ENCODE data around the gene NNAT. TPM values are rescaled to one million over a fixed set of nuclear protein-coding genes. Genes with fewer than 3 reads are reported as not detected.
A peak's percentile ranks its signal among the peaks of the same experiment; 100 is the strongest.
"Not testable (repeated sequence)": the region's sequence is repeated elsewhere in the genome, so short reads cannot be mapped to it uniquely, and the experiment has no call there.

The NNAT gene
- total RNA-seq, 1 donor from 2014 or later = 19.3 TPM

- Mint-ChIP-seq H3K36me3 (no peaks in the 10 kb centered on the region), H3K4me3 (no peak overlapping the region), H3K27me3 (ENCODE audit: low read depth) (no peaks in the 10 kb centered on the region), H3K27ac (no peak overlapping the region), H3K9me3 (no peaks in the 10 kb centered on the region), H3K4me1 (peaks cover 15% of the 10 kb centered on the region)
- no peak for DNase-seq (ENCODE audit: low spot score in 2 of 2, unreplicated experiment in 2 of 2)
- no peak for TF ChIP-seq CTCF (IDR thresholded peaks at IDR 0.05; ENCODE audit: unreplicated experiment)
Observed at GRCh38 chr20:37538003-37538402, 17.0 kb downstream of the NNAT start.

GRCh38 chr20:37539424-37539823 lies 18.4 kb downstream of the NNAT start:
- no peak overlapping the region for H3K27ac Mint-ChIP-seq
- H3K4me3 Mint-ChIP-seq = no peak overlapping the region
- TF ChIP-seq CTCF (IDR thresholded peaks at IDR 0.05; ENCODE audit: unreplicated experiment) = no peak
- no peak for DNase-seq (ENCODE audit: low spot score in 2 of 2, unreplicated experiment in 2 of 2)
- no peaks in the 10 kb centered on the region for H3K9me3 Mint-ChIP-seq
- H3K4me1 Mint-ChIP-seq = peaks cover 16% of the 10 kb centered on the region
- H3K36me3 Mint-ChIP-seq = no peaks in the 10 kb centered on the region
- no peaks in the 10 kb centered on the region for H3K27me3 Mint-ChIP-seq (ENCODE audit: low read depth)

GRCh38 chr20:37540001-37540400 lies 19.0 kb downstream of the NNAT start:
- DNase-seq (ENCODE audit: low spot score in 2 of 2, unreplicated experiment in 2 of 2) = no peak
- TF ChIP-seq CTCF (IDR thresholded peaks at IDR 0.05; ENCODE audit: unreplicated experiment) = no peak
- H3K9me3 Mint-ChIP-seq = no peaks in the 10 kb centered on the region
- H3K27me3 Mint-ChIP-seq (ENCODE audit: low read depth) = no peaks in the 10 kb centered on the region
- peak overlapping the region; percentile 39 for H3K27ac Mint-ChIP-seq
- no peaks in the 10 kb centered on the region for H3K36me3 Mint-ChIP-seq
- H3K4me1 Mint-ChIP-seq = peaks cover 16% of the 10 kb centered on the region
- H3K4me3 Mint-ChIP-seq = no peak overlapping the region

GRCh38 chr20:37540838-37541237 lies 19.8 kb downstream of the NNAT start:
- H3K4me1 Mint-ChIP-seq = peaks cover 16% of the 10 kb centered on the region
- not testable (repeated sequence) for DNase-seq (ENCODE audit: low spot score in 2 of 2, unreplicated experiment in 2 of 2); H3K36me3 Mint-ChIP-seq; H3K27ac Mint-ChIP-seq; H3K27me3 Mint-ChIP-seq (ENCODE audit: low read depth); H3K4me3 Mint-ChIP-seq; H3K9me3 Mint-ChIP-seq

- H3K27me3 Mint-ChIP-seq (ENCODE audit: low read depth) = peaks cover 2% of the 10 kb centered on the region
- peaks cover 16% of the 10 kb centered on the region for H3K4me1 Mint-ChIP-seq
- H3K9me3 Mint-ChIP-seq = no peaks in the 10 kb centered on the region
- TF ChIP-seq CTCF (IDR thresholded peaks at IDR 0.05; ENCODE audit: unreplicated experiment) = no peak
- no peaks in the 10 kb centered on the region for H3K36me3 Mint-ChIP-seq
- no peak overlapping the region for H3K27ac Mint-ChIP-seq
- no peak for DNase-seq (ENCODE audit: low spot score in 2 of 2, unreplicated experiment in 2 of 2)
- H3K4me3 Mint-ChIP-seq = no peak overlapping the region
Observed at GRCh38 chr20:37541326-37541725, 20.3 kb downstream of the NNAT start.

- Mint-ChIP-seq H3K4me1 (peaks cover 16% of the 10 kb centered on the region), H3K27ac (peak overlapping the region; percentile 11), H3K4me3 (no peak overlapping the region), H3K27me3 (ENCODE audit: low read depth) (peaks cover 2% of the 10 kb centered on the region), H3K9me3 (no peaks in the 10 kb centered on the region), H3K36me3 (no peaks in the 10 kb centered on the region)
- DNase-seq (ENCODE audit: low spot score in 2 of 2, unreplicated experiment in 2 of 2) = no peak
- TF ChIP-seq CTCF (IDR thresholded peaks at IDR 0.05; ENCODE audit: unreplicated experiment) = no peak
Observed at GRCh38 chr20:37542281-37542680, 21.2 kb downstream of the NNAT start.
